ENCODE results near the gene UCKL1. TPM values are rescaled to one million over a fixed set of nuclear protein-coding genes. Genes with fewer than 3 reads are reported as not detected.

Gene UCKL1
- total RNA-seq, 1 experiment from 2014 or later, result 43.7 TPM

DNA sequence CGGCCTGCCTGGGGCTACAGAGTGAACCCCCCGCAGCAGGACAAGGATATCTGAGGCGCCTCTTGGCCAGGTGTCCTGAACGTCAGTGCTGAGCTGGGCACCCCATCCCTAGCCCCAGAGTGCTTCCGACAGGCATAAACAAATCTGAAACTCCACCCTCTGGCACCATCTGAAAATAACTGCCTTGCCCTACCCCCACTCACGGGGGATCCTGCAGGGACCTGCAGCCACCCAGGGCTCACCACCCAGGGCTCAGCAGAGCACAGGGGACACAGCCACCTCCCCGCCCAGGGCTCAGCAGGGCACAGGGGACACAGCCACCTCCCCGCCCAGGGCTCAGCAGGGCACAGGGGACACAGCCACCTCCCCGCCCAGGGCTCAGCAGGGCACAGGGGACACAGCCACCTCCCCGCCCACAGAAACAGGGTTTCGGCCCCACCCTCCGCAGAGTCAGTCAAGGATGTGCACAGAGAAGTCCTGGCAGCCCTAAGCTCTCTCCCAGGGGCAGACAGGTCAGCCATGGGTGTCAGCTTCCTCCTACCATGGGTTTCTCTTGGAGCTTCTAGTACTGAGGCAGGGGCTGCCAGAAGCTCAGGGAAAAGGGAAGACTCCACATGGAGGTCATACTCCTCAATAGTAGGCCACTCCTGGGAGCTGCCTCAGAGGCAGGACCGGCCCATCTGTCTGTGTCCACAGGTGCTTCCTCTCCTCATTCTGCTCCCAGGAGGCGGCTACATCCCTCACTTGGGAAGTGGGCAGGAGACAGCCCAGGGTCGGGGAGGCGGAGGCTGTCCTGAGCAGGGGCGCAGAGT lies 4.6 kb downstream of the UCKL1 start:
- Mint-ChIP-seq H3K4me1 (ENCODE audit: insufficient read depth, unreplicated experiment) (peaks cover 22% of the 10 kb centered on the region), H3K27ac (ENCODE audit: low read depth, unreplicated experiment) (no peak overlapping the region), H3K9me3 (ENCODE audit: unreplicated experiment) (no peaks in the 10 kb centered on the region), H3K36me3 (ENCODE audit: insufficient read depth, unreplicated experiment) (peaks cover 8% of the 10 kb centered on the region), H3K4me3 (ENCODE audit: unreplicated experiment) (no peak overlapping the region), H3K27me3 (ENCODE audit: insufficient read depth, unreplicated experiment) (no peaks in the 10 kb centered on the region)
- CTCF ChIA-PET, result interaction anchor here (0.6 to 1.2 kb wide), 4 partner anchors 20 to 414 kb away, joined by 3 to 5 read pairs (median 4); no protein-coding TSS in a partner anchor
- TF ChIP-seq CTCF (IDR thresholded peaks at IDR 0.05; ENCODE audit: unreplicated experiment), result no peak
- no TSS peak for BruUV-seq (replicated peaks)
- POLR2A ChIA-PET, result interaction anchor here (0.8 to 1.5 kb wide), 4 partner anchors 20 to 244 kb away, joined by 3 to 5 read pairs (median 4); partner anchors contain the start of genes ARFRP1 and PRPF6
- no peak for DNase-seq (ENCODE audit: unreplicated experiment)
- intact Hi-C loops (cut with micrococcal nuclease), result no loop called here

- ChIA-PET POLR2A (interaction anchor here (0.9 to 1.5 kb wide), 3 partner anchors 30 to 243 kb away, joined by 3 to 5 read pairs (median 4); partner anchors contain the start of genes ARFRP1 and PRPF6), CTCF (interaction anchor here (0.6 kb wide), 2 partner anchors 19 to 228 kb away, joined by 3 to 5 read pairs; no protein-coding TSS in a partner anchor)
- Mint-ChIP-seq H3K4me1 (ENCODE audit: insufficient read depth, unreplicated experiment) (peaks cover 22% of the 10 kb centered on the region), H3K36me3 (ENCODE audit: insufficient read depth, unreplicated experiment) (peaks cover 14% of the 10 kb centered on the region), H3K4me3 (ENCODE audit: unreplicated experiment) (no peak overlapping the region), H3K27me3 (ENCODE audit: insufficient read depth, unreplicated experiment) (no peaks in the 10 kb centered on the region), H3K9me3 (ENCODE audit: unreplicated experiment) (no peaks in the 10 kb centered on the region), H3K27ac (ENCODE audit: low read depth, unreplicated experiment) (no peak overlapping the region)
- intact Hi-C loops (cut with micrococcal nuclease), result no loop called here
- DNase-seq (ENCODE audit: unreplicated experiment), result no peak
- no peak for TF ChIP-seq CTCF (IDR thresholded peaks at IDR 0.05; ENCODE audit: unreplicated experiment)
- BruUV-seq (replicated peaks), result no TSS peak
These were observed 5.4 kb downstream of the UCKL1 start for GRCh38 chr20:63950701-63951397.

- intact Hi-C loops (cut with micrococcal nuclease), result no loop called here
- no peak for DNase-seq (ENCODE audit: unreplicated experiment)
- Mint-ChIP-seq H3K4me3 (ENCODE audit: unreplicated experiment) (no peak overlapping the region), H3K36me3 (ENCODE audit: insufficient read depth, unreplicated experiment) (peaks cover 43% of the 10 kb centered on the region), H3K9me3 (ENCODE audit: unreplicated experiment) (no peaks in the 10 kb centered on the region), H3K27ac (ENCODE audit: low read depth, unreplicated experiment) (no peak overlapping the region), H3K27me3 (ENCODE audit: insufficient read depth, unreplicated experiment) (no peaks in the 10 kb centered on the region), H3K4me1 (ENCODE audit: insufficient read depth, unreplicated experiment) (peaks cover 10% of the 10 kb centered on the region)
- CTCF ChIA-PET, result interaction anchor here (0.6 kb wide), 1 partner anchor 84 kb away, joined by 3 read pairs; no protein-coding TSS in a partner anchor
- no TSS peak for BruUV-seq (replicated peaks)
- TF ChIP-seq CTCF (IDR thresholded peaks at IDR 0.05; ENCODE audit: unreplicated experiment), result no peak
- POLR2A ChIA-PET, result no interaction called here
These were observed 8.4 kb downstream of the UCKL1 start for GRCh38 chr20:63947638-63948456.

Measured in MCF 10A (cell line).